NT2/D1 (cell line): Measurements from ENCODE around the gene MPRIP.

ENCODE experiments used
- DNase-seq: peaks from one replicate; pipeline ENCODE4 v3.0.0-alpha.2; 2011; ENCODE audit warnings: low read depth, low spot score
- H3K27me3 ChIP-seq: 2 replicates; pipeline ENCODE4 v1.6.0; 2011; ENCODE audit warnings: mild to moderate bottlenecking; ENCODE audit not compliant: insufficient read length, insufficient read depth
- H3K36me3 ChIP-seq: 2 replicates; pipeline ENCODE4 v1.6.1; 2011; ENCODE audit warnings: mild to moderate bottlenecking, low read length, mixed read lengths; ENCODE audit not compliant: insufficient read depth, insufficient read length
- H3K4me1 ChIP-seq: 2 replicates; pipeline ENCODE4 v1.5.1; 2011; ENCODE audit not compliant: insufficient read depth, insufficient read length
- H3K4me3 ChIP-seq: 2 replicates; pipeline ENCODE4 v1.5.1; 2011; ENCODE audit warnings: low read depth; ENCODE audit not compliant: insufficient read length
- H3K9ac ChIP-seq: 2 replicates; pipeline ENCODE4 v1.6.0; 2011; ENCODE audit warnings: low read depth; ENCODE audit not compliant: insufficient read length
- H3K9me3 ChIP-seq: 2 replicates; pipeline ENCODE4 v1.5.1; 2011; ENCODE audit warnings: mild to moderate bottlenecking, low read length; ENCODE audit not compliant: insufficient read depth
- SUZ12 ChIP-seq: IDR thresholded peaks from 2 replicates; pipeline ENCODE4 v1.6.1; 2011; ENCODE audit not compliant: insufficient read length, insufficient read depth; ENCODE audit errors: extremely low read depth
- YY1 ChIP-seq: IDR thresholded peaks from 2 replicates; pipeline ENCODE4 v1.6.1; 2011; ENCODE audit not compliant: insufficient read length, insufficient read depth
- ZNF274 ChIP-seq: IDR thresholded peaks from 2 replicates; pipeline ENCODE4 v1.6.1; 2011; ENCODE audit warnings: mild to moderate bottlenecking, low read depth, low read length

MPRIP gene

GRCh38 chr17:17151541-17151940, 109.3 kb downstream of the MPRIP start:
- peaks cover 80% of the 10 kb centered on the region for H3K36me3 ChIP-seq

GRCh38 chr17:17151962-17152361, 109.7 kb downstream of the MPRIP start:
- TF ChIP-seq SUZ12 (no peak), ZNF274 (no peak), YY1 (no peak)
- Histone ChIP-seq H3K4me1 (no peaks in the 10 kb centered on the region), H3K27me3 (no peaks in the 10 kb centered on the region), H3K9ac (no peak overlapping the region), H3K36me3 (peaks cover 80% of the 10 kb centered on the region), H3K9me3 (no peaks in the 10 kb centered on the region), H3K4me3 (no peak overlapping the region)
- no peak for DNase-seq

More at GRCh38 chr17:17151541-17151940, 109.3 kb downstream of the MPRIP start:
- TF ChIP-seq ZNF274 (no peak), YY1 (no peak), SUZ12 (no peak)
- no peaks in the 10 kb centered on the region for H3K27me3 ChIP-seq
- no peak overlapping the region for H3K9ac ChIP-seq
- no peak overlapping the region for H3K4me3 ChIP-seq
- no peaks in the 10 kb centered on the region for H3K9me3 ChIP-seq
- DNase-seq: no peak
- no peaks in the 10 kb centered on the region for H3K4me1 ChIP-seq

- no peak for DNase-seq
- H3K9ac ChIP-seq: no peak overlapping the region
- no peaks in the 10 kb centered on the region for H3K9me3 ChIP-seq
- peaks cover 80% of the 10 kb centered on the region for H3K36me3 ChIP-seq
- no peak overlapping the region for H3K4me3 ChIP-seq
- TF ChIP-seq YY1 (no peak), ZNF274 (no peak), SUZ12 (no peak)
- H3K27me3 ChIP-seq: no peaks in the 10 kb centered on the region
- no peaks in the 10 kb centered on the region for H3K4me1 ChIP-seq
These were observed 110.1 kb downstream of the MPRIP start for GRCh38 chr17:17152385-17152784.

- no peaks in the 10 kb centered on the region for H3K27me3 ChIP-seq
- DNase-seq: no peak
- no peaks in the 10 kb centered on the region for H3K9me3 ChIP-seq
- no peak overlapping the region for H3K9ac ChIP-seq
- TF ChIP-seq SUZ12 (no peak), ZNF274 (no peak), YY1 (no peak)
- H3K4me1 ChIP-seq: no peaks in the 10 kb centered on the region
- H3K4me3 ChIP-seq: no peak overlapping the region
- H3K36me3 ChIP-seq: peaks cover 77% of the 10 kb centered on the region
These were observed 110.8 kb downstream of the MPRIP start for GRCh38 chr17:17153071-17153470.

- peaks cover 77% of the 10 kb centered on the region for H3K36me3 ChIP-seq
- no peak for DNase-seq
- H3K9ac ChIP-seq: no peak overlapping the region
- no peaks in the 10 kb centered on the region for H3K4me1 ChIP-seq
- TF ChIP-seq YY1 (no peak), SUZ12 (no peak), ZNF274 (no peak)
- no peaks in the 10 kb centered on the region for H3K27me3 ChIP-seq
- H3K4me3 ChIP-seq: no peak overlapping the region
- no peaks in the 10 kb centered on the region for H3K9me3 ChIP-seq
These were observed 111.5 kb downstream of the MPRIP start for GRCh38 chr17:17153709-17154108.

- H3K4me1 ChIP-seq: no peaks in the 10 kb centered on the region
These were observed 112.3 kb downstream of the MPRIP start for GRCh38 chr17:17154556-17154955.

GRCh38 chr17:17154981-17155380, 112.7 kb downstream of the MPRIP start:
- Histone ChIP-seq H3K4me1 (no peaks in the 10 kb centered on the region), H3K4me3 (no peak overlapping the region), H3K9ac (no peak overlapping the region), H3K27me3 (no peaks in the 10 kb centered on the region), H3K36me3 (peaks cover 78% of the 10 kb centered on the region), H3K9me3 (no peaks in the 10 kb centered on the region)
- TF ChIP-seq ZNF274 (no peak), YY1 (no peak), SUZ12 (no peak)
- DNase-seq: no peak

More at GRCh38 chr17:17154556-17154955, 112.3 kb downstream of the MPRIP start:
- Histone ChIP-seq H3K9ac (no peak overlapping the region), H3K9me3 (no peaks in the 10 kb centered on the region), H3K27me3 (no peaks in the 10 kb centered on the region), H3K4me3 (no peak overlapping the region), H3K36me3 (peaks cover 82% of the 10 kb centered on the region)
- no peak for TF ChIP-seq ZNF274
- no peak for TF ChIP-seq SUZ12
- TF ChIP-seq YY1: no peak
- no peak for DNase-seq
